Measurements from ENCODE around the gene KLHL24. TPM values are rescaled to one million over a fixed set of nuclear protein-coding genes. Genes with fewer than 3 reads are reported as not detected.

KLHL24 gene
- total RNA-seq, 1 experiment from 2014 or later, result 17.7 TPM

DNA sequence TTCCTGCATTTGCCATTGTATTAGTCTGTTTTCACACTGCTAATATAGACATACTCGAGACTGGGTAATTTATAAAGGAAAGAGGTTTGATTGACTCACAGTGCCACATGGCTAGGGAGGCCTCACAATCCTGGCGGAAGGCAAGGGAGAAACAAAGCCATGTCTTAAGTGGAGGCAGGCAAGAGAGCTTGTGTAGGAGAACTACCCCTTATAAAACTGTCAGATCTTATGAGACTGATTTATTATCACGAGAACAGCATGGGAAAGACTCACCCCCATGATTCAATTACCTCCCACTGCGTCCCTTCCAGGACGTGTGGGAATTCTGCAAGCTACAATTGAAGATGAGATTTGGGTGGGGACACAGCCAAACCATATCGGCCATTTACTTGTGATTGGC is 90.0 kb downstream of the KLHL24 start:
- H3K9ac ChIP-seq (ENCODE audit: extremely low read depth, insufficient read length, low read length), result no peak overlapping the region
- no peaks in the 10 kb centered on the region for H3K27me3 ChIP-seq (ENCODE audit: insufficient read depth, low read length)
- H2BK5ac ChIP-seq (ENCODE audit: insufficient read length, low read length), result no peak overlapping the region
- no peaks in the 10 kb centered on the region for H3K79me2 ChIP-seq (ENCODE audit: insufficient read depth, low read length)
- no peak overlapping the region for H3K14ac ChIP-seq (ENCODE audit: insufficient read depth, low read length)
- no peaks in the 10 kb centered on the region for H3K9me3 ChIP-seq (ENCODE audit: control insufficient read depth, low read depth, low read length)
- Mint-ChIP-seq H3K4me1 (no peaks in the 10 kb centered on the region), H3K27me3 (ENCODE audit: low read depth) (no peaks in the 10 kb centered on the region), H3K36me3 (ENCODE audit: insufficient read depth in 1 of 3, low read depth in 3 of 3) (peaks cover 51 to 91% (median 87%) of the 10 kb centered on the region in 3 experiments), H3K4me3 (no peak overlapping the region), H3K27ac (peak overlapping the region in 2 of 3 experiments; percentile 64 to 91; a peak in 2 of 7 replicates), H3K9me3 (no peaks in the 10 kb centered on the region)
- no peak overlapping the region for H3K23ac ChIP-seq (ENCODE audit: insufficient read length, low read depth, low read length)
- no peak overlapping the region for H2AK5ac ChIP-seq (ENCODE audit: insufficient read length, low read length)
- no peaks in the 10 kb centered on the region for H3K79me1 ChIP-seq (ENCODE audit: insufficient read depth, low read depth, low read length, poor library complexity, severe bottlenecking)
- TF ChIP-seq, protein P1, sequence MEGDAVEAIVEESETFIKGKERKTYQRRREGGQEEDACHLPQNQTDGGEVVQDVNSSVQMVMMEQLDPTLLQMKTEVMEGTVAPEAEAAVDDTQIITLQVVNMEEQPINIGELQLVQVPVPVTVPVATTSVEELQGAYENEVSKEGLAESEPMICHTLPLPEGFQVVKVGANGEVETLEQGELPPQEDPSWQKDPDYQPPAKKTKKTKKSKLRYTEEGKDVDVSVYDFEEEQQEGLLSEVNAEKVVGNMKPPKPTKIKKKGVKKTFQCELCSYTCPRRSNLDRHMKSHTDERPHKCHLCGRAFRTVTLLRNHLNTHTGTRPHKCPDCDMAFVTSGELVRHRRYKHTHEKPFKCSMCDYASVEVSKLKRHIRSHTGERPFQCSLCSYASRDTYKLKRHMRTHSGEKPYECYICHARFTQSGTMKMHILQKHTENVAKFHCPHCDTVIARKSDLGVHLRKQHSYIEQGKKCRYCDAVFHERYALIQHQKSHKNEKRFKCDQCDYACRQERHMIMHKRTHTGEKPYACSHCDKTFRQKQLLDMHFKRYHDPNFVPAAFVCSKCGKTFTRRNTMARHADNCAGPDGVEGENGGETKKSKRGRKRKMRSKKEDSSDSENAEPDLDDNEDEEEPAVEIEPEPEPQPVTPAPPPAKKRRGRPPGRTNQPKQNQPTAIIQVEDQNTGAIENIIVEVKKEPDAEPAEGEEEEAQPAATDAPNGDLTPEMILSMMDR (conservative IDR thresholded peaks at IDR 0.05), result no peak
- WGBS (ENCODE audit: extremely low coverage, insufficient read length, low lambda C conversion rate), result no CpG with 5 or more reads among the region's 6 CpGs
- no peak overlapping the region for H2BK20ac ChIP-seq (ENCODE audit: low read depth, low read length, poor library complexity, severe bottlenecking)
- H3K4me1 ChIP-seq (ENCODE audit: insufficient read depth, low read length), result no peaks in the 10 kb centered on the region
- no peak overlapping the region for H2BK12ac ChIP-seq (ENCODE audit: insufficient read length, low read depth, low read length)
- H2BK15ac ChIP-seq (ENCODE audit: low read depth, low read length), result no peak overlapping the region
- H2BK120ac ChIP-seq (ENCODE audit: low read depth, low read length, poor library complexity, severe bottlenecking), result no peak overlapping the region
- H3K4me2 ChIP-seq (ENCODE audit: insufficient read depth, insufficient read length, low read length), result no peak overlapping the region
- no peak for DNase-seq
- no peak overlapping the region for H2AFZ ChIP-seq (ENCODE audit: low read length)
- no peaks in the 10 kb centered on the region for H3K23me2 ChIP-seq (ENCODE audit: insufficient read length, low read depth, low read length, poor library complexity, severe bottlenecking)
- H4K91ac ChIP-seq (ENCODE audit: insufficient read length, low read depth, low read length), result no peak overlapping the region
- H3K18ac ChIP-seq (ENCODE audit: insufficient read length, low read depth, low read length), result no peak overlapping the region
- no peak overlapping the region for H4K8ac ChIP-seq (replicated peaks; ENCODE audit: insufficient read length, low read depth, low read length)
- no peaks in the 10 kb centered on the region for H4K20me1 ChIP-seq (ENCODE audit: control insufficient read depth, insufficient read depth, insufficient read length)
- H3K27ac ChIP-seq (ENCODE audit: insufficient read length, low read depth, low read length), result no peak overlapping the region
- H3K56ac ChIP-seq (ENCODE audit: insufficient read length, low read depth, low read length), result no peak overlapping the region
- H4K5ac ChIP-seq (ENCODE audit: insufficient read length, low read depth, low read length), result no peak overlapping the region
- H3K4ac ChIP-seq (ENCODE audit: low read depth, low read length), result no peak overlapping the region
- H3T11ph ChIP-seq (ENCODE audit: low read length), result no peak overlapping the region

All from H9 (cell line).